ENCODE measurements around the gene TRMT10C.
"Not testable (repeated sequence)": the region's sequence is repeated elsewhere in the genome, so short reads cannot be mapped to it uniquely, and the experiment has no call there.

TRMT10C gene

DNA sequence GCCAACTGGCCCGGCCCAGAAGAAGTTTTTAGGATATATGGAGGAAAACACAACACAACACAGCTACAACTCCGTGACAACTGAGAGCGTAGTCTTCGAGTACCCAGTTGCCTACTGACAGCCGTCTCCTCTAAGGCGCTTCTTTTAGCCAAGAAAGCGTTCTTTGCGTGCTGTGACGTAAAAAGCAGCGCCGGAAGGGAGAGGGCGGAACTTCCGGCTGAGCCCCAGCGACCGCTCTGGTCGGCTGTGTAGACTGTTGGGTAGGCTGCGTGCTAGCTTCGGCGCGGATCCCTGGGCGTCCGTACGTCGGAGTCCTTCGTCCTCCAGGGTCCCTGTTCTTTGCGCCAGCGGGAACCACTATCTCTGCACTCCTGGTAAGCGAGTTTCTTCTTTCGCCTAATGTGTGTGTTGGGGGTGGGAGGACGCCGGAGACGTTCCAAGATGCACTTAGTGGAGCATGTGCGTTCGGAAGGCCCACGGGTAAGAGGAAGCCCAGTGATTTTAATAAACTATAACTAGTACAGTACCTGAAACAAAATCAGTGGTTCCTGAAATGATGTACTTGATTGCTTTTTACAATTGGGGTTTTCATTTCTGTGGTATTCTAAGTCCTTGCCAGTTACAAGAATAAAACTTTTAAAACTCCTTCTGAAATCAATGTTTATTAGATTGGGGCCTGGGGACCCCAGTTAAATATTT lies at the start of gene TRMT10C:
Gene TRMT10C (plus strand): TSS at position 239 of the 699 bp plus-strand sequence. CDS start 2,914 bp downstream, outside the sequence.
- DNase-seq (ENCODE audit: low read depth) = peak; percentile 87

DNA sequence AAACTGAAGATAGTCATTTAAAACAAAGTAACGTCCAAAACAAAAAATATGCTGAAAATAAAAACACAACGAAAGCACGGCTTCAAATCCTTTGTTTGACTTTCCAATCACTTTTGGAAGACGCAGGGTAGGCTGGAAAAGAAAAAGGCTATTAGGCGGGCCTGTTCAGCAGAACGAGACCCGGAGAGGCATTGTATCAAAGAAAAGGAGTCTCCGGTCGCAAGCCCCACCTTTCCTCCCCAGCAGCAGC lies 49.3 kb upstream of the TRMT10C start:
- DNase-seq (ENCODE audit: low read depth) = no peak

DNA sequence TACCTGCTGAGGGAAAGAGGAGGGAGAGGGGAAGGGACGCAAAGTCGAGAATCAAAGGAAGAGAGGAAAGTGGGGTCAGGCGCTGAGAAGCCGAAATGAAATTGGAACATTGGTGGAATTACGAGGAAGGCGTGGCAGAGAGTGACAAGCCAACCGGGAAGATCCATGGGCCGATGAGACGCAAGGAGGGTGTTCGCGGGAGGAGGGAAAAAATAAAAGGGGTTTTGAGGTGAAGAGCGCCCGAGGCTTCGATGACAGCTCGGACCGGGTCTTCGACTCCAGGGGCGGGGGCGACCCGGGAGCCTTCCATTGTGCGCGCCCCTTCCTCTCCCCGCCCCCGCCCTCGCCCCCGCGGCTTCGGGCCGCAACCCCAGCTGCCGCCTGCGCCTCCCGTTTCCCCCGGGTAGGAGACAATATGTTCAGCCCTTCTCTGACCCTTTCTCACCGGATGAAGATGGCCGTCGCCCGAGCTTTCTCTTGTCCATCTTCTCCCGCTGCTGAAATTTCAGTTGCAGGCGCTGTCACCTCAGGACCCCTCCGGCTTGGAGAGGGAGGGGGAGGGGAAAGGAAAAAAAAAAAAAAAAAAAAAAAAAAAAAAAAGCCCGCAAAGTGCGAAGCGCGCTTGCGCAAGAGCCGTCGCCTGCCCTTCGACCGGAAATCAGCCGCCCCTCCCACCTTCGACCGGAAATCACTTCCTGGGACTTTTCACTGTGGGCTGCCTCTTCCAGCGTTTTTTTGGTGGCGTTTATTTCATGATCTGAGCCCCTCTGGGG lies 48.8 kb upstream of the TRMT10C start, which contains the start of gene SENP7:
Gene SENP7 (minus strand): TSS at position 567 of the 773 bp plus-strand sequence. CDS start 82 bp downstream, at position 485.
- peak; percentile 68 for DNase-seq (ENCODE audit: low read depth)

DNA sequence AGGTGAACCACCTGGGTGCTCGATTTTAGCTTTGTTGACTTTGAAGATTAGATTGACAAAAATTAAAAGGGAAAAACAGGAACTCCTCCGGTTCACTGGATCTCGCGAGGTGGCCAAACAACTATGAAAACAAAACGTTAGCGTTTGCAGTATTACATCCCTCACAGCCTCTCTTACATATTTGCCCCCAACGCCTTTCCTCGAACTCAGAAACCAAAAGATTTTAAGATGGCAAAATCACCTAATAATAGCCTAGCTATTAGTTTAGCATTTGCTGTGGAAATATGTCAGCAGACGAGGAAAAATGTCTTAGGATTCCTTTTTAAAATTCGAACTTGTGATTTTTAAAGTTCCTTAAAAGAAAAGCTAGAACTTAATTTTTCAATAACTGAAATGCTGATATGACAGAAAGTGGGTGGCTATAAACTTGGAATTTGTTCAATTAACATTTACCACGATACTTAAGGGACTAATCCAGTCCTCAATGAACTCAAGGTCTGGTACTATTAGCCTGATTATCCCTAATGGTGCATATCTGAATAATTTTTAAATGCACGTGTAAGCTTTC lies 48.2 kb upstream of the TRMT10C start:
- no peak for DNase-seq (ENCODE audit: low read depth)

DNA sequence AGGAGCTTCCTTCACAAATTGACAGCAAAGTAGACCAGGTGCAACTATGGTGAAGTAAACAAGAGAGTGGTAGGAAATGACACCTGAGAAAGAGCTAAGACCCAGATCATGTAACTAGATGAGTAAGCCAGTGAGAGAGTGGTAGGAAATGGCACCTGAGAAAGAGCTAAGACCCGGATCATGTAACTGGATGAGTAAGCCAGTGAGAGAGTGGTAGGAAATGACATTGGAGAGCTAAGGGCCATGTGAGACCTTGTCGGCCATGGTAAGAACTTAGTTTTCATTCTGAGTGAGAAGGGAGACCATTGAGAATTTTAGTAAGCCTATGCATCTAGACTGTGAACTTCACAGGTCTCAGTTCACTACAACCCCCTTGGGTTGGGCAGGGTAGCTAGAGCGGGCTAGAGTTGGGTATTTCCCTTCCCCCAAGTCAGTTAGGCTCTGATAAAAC lies 43.2 kb upstream of the TRMT10C start:
- peak; percentile 20 for DNase-seq (ENCODE audit: low read depth)

DNA sequence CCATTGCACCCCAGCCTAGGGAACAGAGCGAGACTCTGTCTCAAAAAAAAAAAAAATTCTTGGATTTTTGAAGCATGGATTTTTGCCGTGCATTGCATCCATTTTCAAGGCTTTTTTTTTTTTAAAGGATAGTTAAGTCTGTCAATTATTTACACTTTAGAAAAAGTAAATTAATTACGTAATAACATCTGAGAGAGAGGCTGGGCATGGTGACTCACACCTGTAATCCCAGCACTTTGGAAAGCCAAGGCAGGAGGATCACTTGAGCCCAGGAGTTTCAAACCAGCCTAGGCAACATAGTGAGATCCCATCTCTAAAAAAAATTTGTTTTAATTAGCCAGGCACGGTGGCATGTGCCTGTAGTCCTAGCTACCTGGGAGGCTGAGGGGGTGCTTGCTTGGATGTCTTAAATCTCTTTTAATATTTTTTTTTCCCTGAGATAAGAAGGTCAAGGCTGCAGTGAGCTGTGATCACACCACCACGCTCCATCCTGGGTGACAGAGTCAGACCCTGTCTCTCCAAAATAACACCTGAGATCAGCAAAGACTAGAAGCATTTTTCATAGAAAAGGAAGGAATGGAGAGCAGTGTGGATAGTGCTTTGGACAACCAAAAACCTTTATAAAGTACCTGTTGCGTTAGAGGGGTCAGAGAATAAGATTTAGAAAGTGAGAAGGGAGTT lies 41.8 kb upstream of the TRMT10C start:
- DNase-seq (ENCODE audit: low read depth) = no peak

DNA sequence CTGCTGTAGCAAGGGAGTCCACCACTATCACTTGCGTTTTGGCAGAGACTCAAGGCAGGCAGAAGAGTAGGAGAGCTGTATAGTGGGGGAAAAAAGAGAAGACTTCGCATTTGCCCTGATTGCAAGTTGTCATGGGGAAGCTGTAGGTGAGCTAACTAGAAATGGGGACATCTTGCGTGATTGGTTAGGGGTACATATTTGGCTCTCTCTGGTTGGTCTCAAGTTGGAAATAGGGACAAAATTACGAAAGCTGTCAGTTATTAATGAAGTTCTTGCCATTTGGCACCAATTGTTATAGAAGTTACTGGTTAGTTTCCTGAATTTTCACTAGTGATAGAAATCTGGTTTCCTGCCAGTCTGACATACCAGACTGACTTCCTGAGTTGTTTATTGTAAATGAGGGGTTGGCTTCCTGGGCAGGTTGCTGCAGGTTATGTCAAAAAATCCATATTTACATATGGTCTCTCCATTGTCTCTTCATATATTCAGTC lies 40.4 kb upstream of the TRMT10C start:
- DNase-seq (ENCODE audit: low read depth) = no peak

DNA sequence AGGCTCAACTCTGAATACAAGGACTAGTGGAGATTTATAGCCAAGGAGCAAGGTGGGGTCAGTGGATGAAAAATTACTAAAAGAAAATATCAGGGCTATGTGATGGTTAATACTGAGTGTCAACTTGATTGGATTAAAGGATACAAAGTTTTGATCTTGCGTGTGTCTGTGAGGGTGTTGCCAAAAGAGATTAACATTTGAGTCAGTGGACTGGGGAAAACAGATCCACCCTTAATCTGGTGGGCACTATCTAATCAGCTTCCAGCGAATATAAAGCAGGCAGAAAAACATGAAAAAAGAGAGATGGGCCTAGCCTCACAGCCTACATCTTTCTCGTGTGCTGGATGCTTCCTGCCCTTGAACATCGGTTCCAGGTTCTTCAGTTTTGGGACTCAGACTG lies 34.2 kb upstream of the TRMT10C start:
- DNase-seq (ENCODE audit: low read depth) = no peak

DNA sequence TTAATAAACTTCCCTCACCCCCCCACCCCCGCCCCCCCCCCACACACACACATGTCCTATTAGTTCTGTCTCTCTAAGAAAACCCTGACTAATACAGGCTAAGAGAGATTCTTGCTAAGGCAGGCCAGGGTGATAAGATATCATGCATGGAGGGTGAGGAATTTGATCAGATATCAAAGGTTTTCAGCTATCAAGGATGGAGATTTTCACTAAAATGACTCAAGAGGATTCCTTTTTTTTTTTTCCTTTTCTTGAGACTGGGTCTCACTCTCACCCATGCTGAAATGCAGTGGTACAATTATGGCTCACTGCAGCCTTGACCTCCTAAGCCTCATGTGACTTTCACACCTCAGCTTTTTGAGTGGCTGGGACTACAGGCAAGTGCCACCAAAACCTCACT lies 33.8 kb upstream of the TRMT10C start:
- DNase-seq (ENCODE audit: low read depth) = no peak

DNA sequence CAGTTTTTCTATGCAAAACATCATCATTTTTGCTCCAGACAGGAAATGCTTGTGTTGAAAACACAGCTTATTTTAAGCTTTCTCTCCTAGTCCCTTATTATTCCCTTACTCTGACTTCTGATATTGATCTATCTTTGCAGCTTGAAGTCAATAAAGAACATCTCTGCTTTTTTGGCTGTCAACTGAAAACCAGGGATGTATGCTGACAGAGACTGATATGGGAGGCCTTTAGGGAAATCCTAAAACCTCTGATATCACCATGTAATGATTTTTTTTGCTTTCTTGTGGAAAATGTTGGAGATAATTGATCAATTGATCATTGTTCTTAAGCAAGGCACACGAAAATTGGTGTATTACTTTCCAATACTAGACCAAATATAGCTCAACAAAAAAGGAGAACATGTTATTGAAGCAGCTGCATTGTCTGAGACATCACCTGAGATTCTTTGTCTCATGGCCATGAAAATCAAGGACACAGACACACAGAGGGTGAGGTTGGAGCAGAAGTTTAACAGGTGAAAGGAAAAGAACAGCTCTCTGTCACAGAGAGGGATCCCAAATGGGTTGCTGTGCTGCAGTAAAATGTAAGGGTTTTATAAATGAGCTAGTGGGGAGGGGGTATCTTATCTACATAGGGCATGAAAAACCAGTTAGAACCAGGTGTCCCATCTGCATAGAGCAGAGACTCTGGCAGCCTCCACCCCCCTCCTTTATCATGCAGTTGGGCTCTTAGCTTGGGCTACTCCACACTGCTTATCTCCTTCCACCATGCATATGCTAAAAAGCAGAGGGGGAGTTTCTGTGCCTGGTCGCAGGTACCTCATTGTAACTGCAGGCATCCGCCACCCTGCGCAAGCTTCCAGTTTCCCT lies 31.6 kb upstream of the TRMT10C start:
- no peak for DNase-seq (ENCODE audit: low read depth)

DNA sequence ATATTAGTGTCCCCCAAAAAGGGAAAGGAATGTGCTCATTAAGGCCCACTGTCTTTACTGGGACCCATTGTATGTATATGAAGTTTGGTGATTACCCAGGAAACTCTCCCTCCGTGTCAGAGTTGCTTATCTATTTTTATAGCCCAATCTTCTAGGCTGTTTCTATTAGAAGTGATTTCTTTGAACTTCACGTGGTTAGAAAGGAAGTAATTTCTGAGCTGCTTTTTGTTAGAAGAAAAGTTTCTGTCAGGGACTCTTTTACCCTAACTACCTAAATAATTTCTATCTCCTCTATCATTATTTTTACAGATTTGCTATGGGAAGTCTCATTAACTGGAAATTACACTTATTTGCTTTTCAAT lies 31.0 kb upstream of the TRMT10C start:
- DNase-seq (ENCODE audit: low read depth) = no peak

DNA sequence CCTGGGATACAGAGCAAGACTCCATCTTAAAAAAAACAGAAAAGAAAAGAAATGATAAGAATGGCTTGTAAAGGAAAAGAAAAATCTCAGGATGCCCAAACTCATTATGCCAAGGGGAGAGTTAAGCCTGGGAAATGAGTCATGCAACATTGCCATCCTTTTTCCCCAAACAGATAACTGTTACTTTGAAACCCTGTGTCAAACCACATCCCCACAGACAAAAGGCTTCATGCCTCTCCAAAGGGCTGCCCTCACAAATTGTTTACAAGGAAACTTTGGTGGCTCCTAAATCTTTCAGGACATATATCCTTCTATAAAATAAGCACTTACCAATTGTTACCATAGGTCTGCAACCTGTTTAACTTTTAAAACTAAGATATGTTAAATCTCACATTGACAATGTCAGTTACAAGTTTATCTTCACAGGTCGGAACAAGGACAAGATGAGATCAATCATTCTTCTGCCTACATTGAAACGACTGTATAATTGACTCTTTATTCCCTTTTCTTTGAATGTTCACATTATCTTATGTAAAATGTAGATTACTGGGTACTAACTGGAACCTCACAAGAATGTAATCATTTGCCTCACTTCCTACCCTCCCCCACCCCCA lies 30.1 kb upstream of the TRMT10C start:
- DNase-seq (ENCODE audit: low read depth) = no peak

DNA sequence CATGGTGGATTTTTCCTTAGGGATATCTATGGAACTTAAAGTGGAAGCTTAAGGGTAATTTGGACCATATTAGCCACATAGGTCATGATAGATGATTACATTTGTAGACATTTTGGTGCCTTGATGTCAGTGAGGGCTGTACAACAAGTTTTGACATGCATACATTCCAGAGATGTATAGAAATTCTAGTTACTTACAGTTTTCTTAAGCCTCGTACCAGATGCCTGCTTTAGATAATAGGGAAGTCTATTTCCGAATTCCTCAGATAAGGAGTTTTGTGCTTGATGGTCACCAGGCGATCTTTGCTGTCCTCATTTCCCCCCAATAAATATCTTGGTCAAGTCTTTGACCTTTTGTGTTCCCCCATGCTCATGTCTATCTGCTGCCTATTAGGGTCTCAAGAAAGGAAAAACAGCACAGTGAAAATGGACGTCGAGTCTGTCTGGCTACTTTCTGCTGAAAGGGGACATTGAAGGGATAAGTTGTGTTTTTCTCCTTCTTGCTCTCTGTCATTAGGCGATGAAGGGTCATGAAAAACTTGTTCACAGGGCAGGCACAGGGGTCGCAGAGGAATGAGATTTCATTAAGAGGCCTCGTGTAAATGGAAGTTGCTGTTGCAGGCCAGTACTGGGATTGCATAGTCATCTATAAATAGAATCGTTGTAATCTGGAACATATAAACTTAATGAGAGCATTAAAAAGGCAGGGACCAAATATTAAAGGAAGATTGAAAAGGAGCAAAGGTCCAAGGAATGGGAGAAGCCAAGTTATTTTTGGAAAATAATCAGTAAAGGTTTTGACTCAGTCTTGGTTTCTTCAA lies 28.7 kb upstream of the TRMT10C start:
- no peak for DNase-seq (ENCODE audit: low read depth)

DNA sequence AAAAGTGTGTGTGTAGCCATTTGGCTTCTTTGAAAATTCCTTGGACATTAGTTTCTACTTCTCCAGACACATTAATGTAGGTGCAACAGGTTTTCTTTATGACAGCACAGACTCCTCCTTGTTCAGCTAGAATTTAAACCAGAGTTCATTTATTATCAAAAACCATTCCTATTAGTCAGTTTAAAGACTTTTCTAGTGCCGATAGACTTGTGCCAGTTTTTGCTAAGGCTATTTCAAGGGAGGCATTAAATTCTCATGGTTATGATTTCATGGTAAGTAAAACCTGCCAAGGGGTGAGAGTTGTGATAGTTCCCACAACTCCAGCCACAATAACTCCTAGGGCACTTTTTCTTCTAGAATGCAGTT lies 28.1 kb upstream of the TRMT10C start:
- no peak for DNase-seq (ENCODE audit: low read depth)

DNA sequence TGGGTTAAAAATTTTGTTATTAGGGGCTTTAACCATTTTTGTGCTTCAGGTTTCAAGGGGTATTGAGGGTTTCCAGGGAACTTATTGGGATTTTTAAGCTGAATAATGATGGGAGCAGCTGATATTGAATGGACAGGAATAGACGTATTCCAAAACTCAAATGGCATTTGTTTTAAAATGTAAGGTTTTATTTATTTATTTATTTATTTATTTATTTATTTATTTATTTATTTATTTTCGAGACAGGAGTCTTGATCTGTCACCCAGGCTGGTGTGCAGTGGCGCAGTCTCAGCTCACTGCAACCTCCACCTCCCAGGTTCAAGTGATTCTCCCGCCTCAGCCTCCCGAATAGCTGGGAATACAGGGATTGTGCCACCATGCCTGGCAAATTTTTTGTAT lies 26.4 kb upstream of the TRMT10C start:
- no peak for DNase-seq (ENCODE audit: low read depth)

DNA sequence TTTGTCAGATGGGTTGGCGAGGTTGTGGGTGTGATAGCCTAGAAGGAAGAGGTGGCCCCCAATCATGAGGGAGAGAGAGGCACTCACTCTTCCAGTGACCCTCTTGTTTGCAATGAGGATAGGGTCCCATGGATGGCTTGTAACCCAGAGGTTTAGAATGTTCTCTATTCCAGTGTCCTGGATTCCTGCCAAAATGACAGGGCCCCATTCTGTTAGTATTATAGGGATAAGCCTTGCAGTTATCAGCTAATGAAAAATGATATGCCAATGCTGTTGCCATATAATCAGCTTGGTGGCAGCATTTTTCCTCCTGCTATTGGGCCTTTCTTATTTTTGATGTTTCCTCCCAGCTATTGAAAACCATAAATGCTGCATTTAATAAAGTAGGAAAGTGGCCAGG lies 25.4 kb upstream of the TRMT10C start:
- no peak for DNase-seq (ENCODE audit: low read depth)

DNA sequence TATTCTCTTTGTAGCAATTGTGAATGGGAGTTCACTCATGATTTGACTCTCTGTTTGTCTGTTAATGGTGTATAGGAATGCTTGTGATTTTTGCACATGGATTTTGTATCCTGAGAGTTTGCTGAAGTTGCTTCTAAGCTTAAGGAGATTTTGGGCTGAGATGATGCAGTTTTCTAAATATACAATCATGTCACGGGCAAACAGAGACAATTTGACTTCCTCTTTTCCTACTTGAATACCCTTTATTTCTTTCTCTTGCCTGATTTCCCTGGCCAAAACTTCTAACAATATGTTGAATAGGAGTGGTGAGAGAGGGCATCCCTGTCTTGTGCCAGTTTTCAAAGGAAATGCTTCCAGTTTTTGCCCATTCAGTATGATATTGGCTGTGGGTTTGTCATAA lies 24.7 kb upstream of the TRMT10C start:
- DNase-seq (ENCODE audit: low read depth) = not testable (repeated sequence)

DNA sequence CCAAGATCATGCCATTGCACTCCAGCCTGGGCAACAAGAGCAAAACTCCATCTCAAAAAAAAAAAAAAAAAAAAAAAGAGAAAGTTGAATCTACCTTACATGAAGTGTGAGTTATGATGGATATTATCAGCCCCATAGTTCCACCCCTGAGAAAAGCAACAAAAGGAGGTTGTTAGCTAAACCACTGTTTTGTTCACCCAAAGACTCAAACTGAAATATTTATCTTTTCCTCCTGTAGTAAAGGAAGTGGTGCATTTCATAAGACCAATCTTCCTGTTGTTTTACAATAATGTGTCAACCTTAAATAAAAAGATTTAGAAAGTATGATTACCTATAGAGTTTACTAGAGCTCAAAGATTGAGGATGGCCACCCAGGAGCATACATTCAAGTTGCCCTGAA lies 18.7 kb upstream of the TRMT10C start:
- DNase-seq (ENCODE audit: low read depth) = no peak

DNA sequence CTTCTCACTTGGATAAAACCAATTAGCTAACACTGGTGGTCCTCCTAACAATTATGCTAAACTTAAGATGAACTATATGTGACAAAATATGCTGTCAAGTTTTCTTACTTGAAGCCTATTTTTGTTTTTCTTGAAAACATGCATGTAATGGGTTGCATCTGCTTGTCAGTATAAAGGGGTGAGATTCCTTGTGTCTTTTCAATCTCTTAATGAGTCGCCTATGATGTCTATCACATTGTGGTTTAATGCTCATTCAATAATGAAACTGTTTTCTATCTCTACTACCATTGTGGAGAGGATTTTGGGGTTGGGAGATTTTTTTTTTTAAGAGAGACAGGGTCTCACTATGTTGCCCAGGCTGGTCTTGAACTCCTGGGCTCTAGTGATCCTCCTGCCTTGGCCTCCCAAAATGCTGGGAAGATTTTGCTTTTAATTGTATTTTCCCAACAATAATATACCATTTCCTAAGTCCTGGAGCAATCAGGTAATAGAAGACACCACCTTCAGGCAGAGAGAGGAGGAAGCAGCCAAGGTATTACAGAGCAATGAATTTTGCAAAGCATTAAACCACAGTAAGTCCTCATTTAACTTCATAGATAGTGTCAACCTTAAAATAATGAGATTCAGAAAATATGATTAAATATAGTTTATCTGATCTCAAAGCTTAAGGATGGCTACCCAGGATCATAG lies 17.4 kb upstream of the TRMT10C start:
- DNase-seq (ENCODE audit: low read depth) = no peak
